Esophagus muscularis mucosa (tissue), 4 donors: ENCODE data around the gene SLC6A8.

Source experiments
- CTCF ChIP-seq, 3 experiments: fragments of 200-600 bp in 2 of 3; fragments of 450-650 bp in 1 of 3; sonication (generic) in 2 of 3; IDR thresholded peaks; one replicate each; pipeline ENCODE4 v1.5.1; 2017 to 2019; ENCODE audit warnings: antibody characterized with exemption in 3 of 3, mild to moderate bottlenecking in 2 of 3, moderate library complexity in 1 of 3
- EP300 ChIP-seq: sonication (generic); formaldehyde crosslinking; IDR thresholded peaks from one replicate; pipeline ENCODE4 v1.6.1; 2017; ENCODE audit warnings: antibody characterized with exemption
- POLR2A ChIP-seq: fragments of 450-650 bp; IDR thresholded peaks from one replicate; pipeline ENCODE4 v1.6.1; 2017; ENCODE audit warnings: antibody characterized with exemption, moderate library complexity, mild to moderate bottlenecking, low read depth
- POLR2AphosphoS5 ChIP-seq, 2 donors: sonication (generic); formaldehyde crosslinking; IDR thresholded peaks; one replicate each; pipeline ENCODE4 v1.6.1; 2017; ENCODE audit warnings: antibody characterized with exemption in 2 of 2

GRCh38 chrX:153703036-153703370 is 15.3 kb downstream of the SLC6A8 start:
- TF ChIP-seq CTCF (IDR thresholded peaks at IDR 0.05), result no peak
- TF ChIP-seq POLR2AphosphoS5 (IDR thresholded peaks at IDR 0.05), result peak in 1 of 2 donors; percentile 29
- no peak for TF ChIP-seq POLR2A
- no peak for TF ChIP-seq EP300
